ENCODE data around the gene FAM151A.

FAM151A gene

GRCh38 chr1:54580856-54581550 is 42.3 kb downstream of the FAM151A start:
- no peaks in the 10 kb centered on the region for H3K9me3 ChIP-seq (ENCODE audit: control insufficient read depth in 2 of 2, low read length in 2 of 2)
- no peaks in the 10 kb centered on the region for H3K27me3 ChIP-seq (ENCODE audit: control insufficient read depth in 2 of 2, insufficient read depth in 2 of 2, low read length in 2 of 2)
- peak overlapping the region; percentile 56 to 71 for H3K27ac ChIP-seq (ENCODE audit: low read depth in 2 of 2, low read length in 2 of 2)
- H3K36me3 ChIP-seq (ENCODE audit: control insufficient read depth in 2 of 2, insufficient read depth in 2 of 2, low read length in 2 of 2) = peaks cover 11 to 15% of the 10 kb centered on the region in 2 donors
- H3K4me1 ChIP-seq (ENCODE audit: control insufficient read depth in 2 of 2, insufficient read depth in 2 of 2, low read length in 2 of 2) = peaks cover 5 to 9% of the 10 kb centered on the region in 2 donors
- no peak overlapping the region for H3K4me3 ChIP-seq (ENCODE audit: low read length in 2 of 2)
- peak overlapping the region in 1 of 2 donors; percentile 56 for H3K9ac ChIP-seq (ENCODE audit: low read depth in 1 of 2, low read length in 2 of 2)

- no peaks in the 10 kb centered on the region for H3K9me3 ChIP-seq (ENCODE audit: control insufficient read depth in 2 of 2, low read length in 2 of 2)
- H3K9ac ChIP-seq (ENCODE audit: low read depth in 1 of 2, low read length in 2 of 2) = no peak overlapping the region
- H3K27ac ChIP-seq (ENCODE audit: low read depth in 2 of 2, low read length in 2 of 2) = no peak overlapping the region
- H3K4me3 ChIP-seq (ENCODE audit: low read length in 2 of 2) = no peak overlapping the region
- H3K4me1 ChIP-seq (ENCODE audit: control insufficient read depth in 2 of 2, insufficient read depth in 2 of 2, low read length in 2 of 2) = peaks cover 5 to 9% of the 10 kb centered on the region in 2 donors
- no peaks in the 10 kb centered on the region for H3K27me3 ChIP-seq (ENCODE audit: control insufficient read depth in 2 of 2, insufficient read depth in 2 of 2, low read length in 2 of 2)
- peaks cover 2% of the 10 kb centered on the region in 2 donors for H3K36me3 ChIP-seq (ENCODE audit: control insufficient read depth in 2 of 2, insufficient read depth in 2 of 2, low read length in 2 of 2)
These were observed 44.0 kb downstream of the FAM151A start for GRCh38 chr1:54579337-54579781.

- Histone ChIP-seq H3K4me3 (ENCODE audit: low read length in 2 of 2) (no peak overlapping the region), H3K4me1 (ENCODE audit: control insufficient read depth in 2 of 2, insufficient read depth in 2 of 2, low read length in 2 of 2) (peaks cover 5 to 9% of the 10 kb centered on the region in 2 donors), H3K27ac (ENCODE audit: low read depth in 2 of 2, low read length in 2 of 2) (peak overlapping the region in 1 of 2 donors; percentile 32), H3K9ac (ENCODE audit: low read depth in 1 of 2, low read length in 2 of 2) (no peak overlapping the region), H3K36me3 (ENCODE audit: control insufficient read depth in 2 of 2, insufficient read depth in 2 of 2, low read length in 2 of 2) (peaks cover 0 to 2% of the 10 kb centered on the region in 2 donors), H3K27me3 (ENCODE audit: control insufficient read depth in 2 of 2, insufficient read depth in 2 of 2, low read length in 2 of 2) (no peaks in the 10 kb centered on the region), H3K9me3 (ENCODE audit: control insufficient read depth in 2 of 2, low read length in 2 of 2) (no peaks in the 10 kb centered on the region)
These were observed 45.7 kb downstream of the FAM151A start for GRCh38 chr1:54577612-54578011.

- Histone ChIP-seq H3K9ac (ENCODE audit: low read depth in 1 of 2, low read length in 2 of 2) (no peak overlapping the region), H3K27ac (ENCODE audit: low read depth in 2 of 2, low read length in 2 of 2) (no peak overlapping the region), H3K9me3 (ENCODE audit: control insufficient read depth in 2 of 2, low read length in 2 of 2) (no peaks in the 10 kb centered on the region), H3K27me3 (ENCODE audit: control insufficient read depth in 2 of 2, insufficient read depth in 2 of 2, low read length in 2 of 2) (no peaks in the 10 kb centered on the region), H3K36me3 (ENCODE audit: control insufficient read depth in 2 of 2, insufficient read depth in 2 of 2, low read length in 2 of 2) (no peaks in the 10 kb centered on the region), H3K4me1 (ENCODE audit: control insufficient read depth in 2 of 2, insufficient read depth in 2 of 2, low read length in 2 of 2) (peaks cover 4 to 10% of the 10 kb centered on the region in 2 donors), H3K4me3 (ENCODE audit: low read length in 2 of 2) (no peak overlapping the region)
These were observed 47.6 kb downstream of the FAM151A start for GRCh38 chr1:54575605-54576290.

DNA sequence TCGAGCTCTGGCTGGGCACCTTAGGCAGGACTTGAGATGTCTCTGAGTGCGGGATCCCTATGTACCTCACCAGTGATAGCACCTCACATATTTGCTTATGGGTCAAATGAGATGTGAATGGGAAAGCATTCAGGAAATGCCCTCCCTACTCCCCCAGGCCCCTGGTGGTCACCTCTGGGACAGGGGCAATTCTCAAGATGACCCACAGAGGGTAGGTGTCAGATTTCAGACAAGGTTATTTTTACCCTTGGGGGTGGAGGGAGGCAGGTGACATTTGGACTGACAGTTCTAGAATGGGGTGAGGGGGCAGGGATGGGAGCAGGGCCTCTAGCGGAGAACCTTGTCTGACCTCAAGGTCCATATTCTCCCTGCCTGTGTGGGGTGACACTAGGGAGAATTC is 48.2 kb downstream of the FAM151A start:
- Histone ChIP-seq H3K4me1 (ENCODE audit: control insufficient read depth in 2 of 2, insufficient read depth in 2 of 2, low read length in 2 of 2) (peaks cover 2 to 10% of the 10 kb centered on the region in 2 donors), H3K9ac (ENCODE audit: low read depth in 1 of 2, low read length in 2 of 2) (no peak overlapping the region), H3K27me3 (ENCODE audit: control insufficient read depth in 2 of 2, insufficient read depth in 2 of 2, low read length in 2 of 2) (no peaks in the 10 kb centered on the region), H3K4me3 (ENCODE audit: low read length in 2 of 2) (no peak overlapping the region), H3K36me3 (ENCODE audit: control insufficient read depth in 2 of 2, insufficient read depth in 2 of 2, low read length in 2 of 2) (peaks cover 0 to 2% of the 10 kb centered on the region in 2 donors), H3K27ac (ENCODE audit: low read depth in 2 of 2, low read length in 2 of 2) (no peak overlapping the region), H3K9me3 (ENCODE audit: control insufficient read depth in 2 of 2, low read length in 2 of 2) (no peaks in the 10 kb centered on the region)

DNA sequence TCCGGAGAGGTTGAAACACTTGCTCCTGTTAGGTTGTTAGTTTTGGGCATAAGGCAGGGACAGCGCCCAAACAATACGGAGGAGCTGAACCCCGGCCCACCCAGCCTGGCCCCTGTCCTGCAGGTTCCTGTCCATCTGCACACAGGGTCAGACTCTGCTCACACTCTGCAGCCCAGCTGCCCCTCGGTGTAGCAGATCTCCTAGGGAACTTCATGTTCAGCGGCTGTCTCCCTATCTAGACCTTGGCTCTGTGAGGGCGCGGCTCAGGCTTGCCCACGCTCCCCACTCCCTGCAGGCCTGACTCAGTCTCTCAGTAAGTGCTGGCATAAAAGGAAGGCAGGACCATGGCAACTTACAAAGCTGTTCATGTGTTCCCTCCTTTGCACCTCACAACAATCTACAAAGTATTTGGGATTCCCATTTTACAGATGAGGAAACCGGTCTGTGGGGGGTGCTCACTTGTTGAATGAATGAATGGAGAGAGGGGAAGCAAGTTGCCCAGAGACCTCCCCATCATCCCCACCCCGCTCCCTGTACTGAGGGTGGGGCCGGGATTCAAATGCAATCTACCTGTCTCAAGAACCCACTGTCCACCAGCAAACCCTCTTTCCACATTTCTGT is 49.1 kb downstream of the FAM151A start:
- Histone ChIP-seq H3K9ac (ENCODE audit: low read depth in 1 of 2, low read length in 2 of 2) (no peak overlapping the region), H3K9me3 (ENCODE audit: control insufficient read depth in 2 of 2, low read length in 2 of 2) (no peaks in the 10 kb centered on the region), H3K4me3 (ENCODE audit: low read length in 2 of 2) (no peak overlapping the region), H3K36me3 (ENCODE audit: control insufficient read depth in 2 of 2, insufficient read depth in 2 of 2, low read length in 2 of 2) (peaks cover 5 to 6% of the 10 kb centered on the region in 2 donors), H3K27ac (ENCODE audit: low read depth in 2 of 2, low read length in 2 of 2) (no peak overlapping the region), H3K4me1 (ENCODE audit: control insufficient read depth in 2 of 2, insufficient read depth in 2 of 2, low read length in 2 of 2) (peaks cover 2 to 9% of the 10 kb centered on the region in 2 donors), H3K27me3 (ENCODE audit: control insufficient read depth in 2 of 2, insufficient read depth in 2 of 2, low read length in 2 of 2) (no peaks in the 10 kb centered on the region)

DNA sequence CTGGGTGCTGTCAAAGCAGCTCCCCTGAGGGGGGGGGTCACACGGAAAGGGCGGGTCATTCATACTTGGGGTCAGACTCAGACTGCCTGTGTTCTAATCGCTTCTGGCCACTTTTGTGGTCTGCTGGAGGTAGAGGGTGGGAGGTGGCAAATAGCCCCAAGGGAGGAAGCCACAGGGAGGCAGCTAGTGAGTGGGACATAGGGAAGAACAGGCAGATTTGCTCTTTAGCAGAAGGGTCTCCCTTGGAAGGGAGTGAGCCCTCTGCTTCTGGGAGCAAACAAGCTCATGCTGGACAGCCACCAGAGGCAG is 50.8 kb downstream of the FAM151A start:
- no peak overlapping the region for H3K9ac ChIP-seq (ENCODE audit: low read depth in 1 of 2, low read length in 2 of 2)
- H3K4me3 ChIP-seq (ENCODE audit: low read length in 2 of 2) = no peak overlapping the region
- H3K36me3 ChIP-seq (ENCODE audit: control insufficient read depth in 2 of 2, insufficient read depth in 2 of 2, low read length in 2 of 2) = peaks cover 6 to 9% of the 10 kb centered on the region in 2 donors
- no peaks in the 10 kb centered on the region for H3K9me3 ChIP-seq (ENCODE audit: control insufficient read depth in 2 of 2, low read length in 2 of 2)
- H3K27ac ChIP-seq (ENCODE audit: low read depth in 2 of 2, low read length in 2 of 2) = no peak overlapping the region
- no peaks in the 10 kb centered on the region for H3K27me3 ChIP-seq (ENCODE audit: control insufficient read depth in 2 of 2, insufficient read depth in 2 of 2, low read length in 2 of 2)
- H3K4me1 ChIP-seq (ENCODE audit: control insufficient read depth in 2 of 2, insufficient read depth in 2 of 2, low read length in 2 of 2) = peaks cover 6 to 7% of the 10 kb centered on the region in 2 donors

DNA sequence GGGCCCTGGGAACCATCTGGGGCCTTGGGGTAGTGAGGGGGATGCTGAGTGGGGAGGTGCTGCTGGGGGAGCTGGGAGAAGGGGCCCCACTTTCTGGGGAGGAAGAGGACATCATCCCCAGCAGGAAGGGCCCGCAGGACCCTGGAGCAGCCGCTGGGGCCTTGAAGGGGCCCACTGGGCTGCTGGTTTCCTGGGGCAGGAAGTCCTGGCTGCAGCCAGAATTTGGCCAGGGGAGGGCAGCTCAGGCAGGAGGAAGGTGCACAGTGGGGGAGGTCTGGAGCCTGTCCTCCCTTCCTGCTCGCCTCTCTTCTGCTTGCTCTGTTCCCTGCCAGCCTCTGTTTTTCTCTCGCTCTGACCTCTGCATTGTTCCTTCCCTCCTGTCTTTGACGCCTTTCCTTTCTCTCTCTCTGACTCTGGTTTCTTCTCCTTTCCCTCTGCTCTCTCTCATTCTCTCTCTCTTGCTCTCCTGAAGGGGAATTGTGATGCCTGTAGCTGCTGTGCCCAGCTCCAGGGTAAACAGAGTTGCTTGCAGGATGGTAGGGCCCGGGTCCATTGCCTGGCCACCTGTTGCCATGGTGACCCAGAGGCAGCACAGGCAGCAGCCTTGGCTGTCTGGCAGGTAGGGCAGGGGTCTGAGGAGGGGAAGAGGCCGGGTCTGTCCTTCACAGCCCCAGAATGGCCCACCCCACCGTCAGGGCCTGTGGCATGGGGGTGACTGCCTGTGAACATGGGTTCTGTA is 51.4 kb downstream of the FAM151A start:
- no peak overlapping the region for H3K27ac ChIP-seq (ENCODE audit: low read depth in 2 of 2, low read length in 2 of 2)

GRCh38 chr1:54571326-54571725 is 52.0 kb downstream of the FAM151A start:
- H3K27ac ChIP-seq (ENCODE audit: low read depth in 2 of 2, low read length in 2 of 2) = no peak overlapping the region
- no peak overlapping the region for H3K9ac ChIP-seq (ENCODE audit: low read depth in 1 of 2, low read length in 2 of 2)
- H3K4me1 ChIP-seq (ENCODE audit: control insufficient read depth in 2 of 2, insufficient read depth in 2 of 2, low read length in 2 of 2) = peaks cover 6 to 13% of the 10 kb centered on the region in 2 donors
- H3K27me3 ChIP-seq (ENCODE audit: control insufficient read depth in 2 of 2, insufficient read depth in 2 of 2, low read length in 2 of 2) = no peaks in the 10 kb centered on the region
- H3K36me3 ChIP-seq (ENCODE audit: control insufficient read depth in 2 of 2, insufficient read depth in 2 of 2, low read length in 2 of 2) = peaks cover 6 to 9% of the 10 kb centered on the region in 2 donors
- no peak overlapping the region for H3K4me3 ChIP-seq (ENCODE audit: low read length in 2 of 2)
- no peaks in the 10 kb centered on the region for H3K9me3 ChIP-seq (ENCODE audit: control insufficient read depth in 2 of 2, low read length in 2 of 2)

More for the DNA sequence above, 51.4 kb downstream of the FAM151A start:
- no peak overlapping the region for H3K4me3 ChIP-seq (ENCODE audit: low read length in 2 of 2)
- no peaks in the 10 kb centered on the region for H3K27me3 ChIP-seq (ENCODE audit: control insufficient read depth in 2 of 2, insufficient read depth in 2 of 2, low read length in 2 of 2)
- no peaks in the 10 kb centered on the region for H3K9me3 ChIP-seq (ENCODE audit: control insufficient read depth in 2 of 2, low read length in 2 of 2)
- no peak overlapping the region for H3K9ac ChIP-seq (ENCODE audit: low read depth in 1 of 2, low read length in 2 of 2)
- H3K36me3 ChIP-seq (ENCODE audit: control insufficient read depth in 2 of 2, insufficient read depth in 2 of 2, low read length in 2 of 2) = peaks cover 6 to 9% of the 10 kb centered on the region in 2 donors
- peaks cover 6 to 8% of the 10 kb centered on the region in 2 donors for H3K4me1 ChIP-seq (ENCODE audit: control insufficient read depth in 2 of 2, insufficient read depth in 2 of 2, low read length in 2 of 2)

Measured in mucosa of rectum (tissue), 2 donors.